GM19467 (cell line): ENCODE measurements around the gene TMEM40.
"Not testable (repeated sequence)": the region's sequence is repeated elsewhere in the genome, so short reads cannot be mapped to it uniquely, and the experiment has no call there.

Source experiments
- ATAC-seq: cut with Tn5 transposase; IDR thresholded peaks from one replicate; pipeline ENCODE4 v1.9.1; 2021; ENCODE audit warnings: mild to moderate bottlenecking, moderate library complexity; ENCODE audit not compliant: unreplicated experiment

Gene TMEM40

GRCh38 chr3:12752809-12753208 lies 6.2 kb downstream of the TMEM40 start:
- ATAC-seq, result no peak

- no peak for ATAC-seq
These were observed 7.0 kb downstream of the TMEM40 start for GRCh38 chr3:12752102-12752501.

GRCh38 chr3:12751571-12751970 lies 7.5 kb downstream of the TMEM40 start:
- ATAC-seq, result no peak

- ATAC-seq, result no peak
These were observed 8.4 kb downstream of the TMEM40 start for GRCh38 chr3:12750658-12751071.

GRCh38 chr3:12750223-12750622 lies 8.8 kb downstream of the TMEM40 start:
- no peak for ATAC-seq

- ATAC-seq, result no peak
These were observed 10.6 kb downstream of the TMEM40 start for GRCh38 chr3:12748477-12748876.

GRCh38 chr3:12746419-12746818 lies 12.6 kb downstream of the TMEM40 start:
- no peak for ATAC-seq

GRCh38 chr3:12744326-12744725 lies 14.7 kb downstream of the TMEM40 start:
- ATAC-seq, result no peak

GRCh38 chr3:12743583-12743982 lies 15.5 kb downstream of the TMEM40 start:
- ATAC-seq, result no peak

GRCh38 chr3:12742330-12743107 lies 16.5 kb downstream of the TMEM40 start:
- no peak for ATAC-seq

- ATAC-seq, result no peak
These were observed 17.9 kb downstream of the TMEM40 start for GRCh38 chr3:12741209-12741608.

- ATAC-seq, result no peak
These were observed 21.2 kb downstream of the TMEM40 start for GRCh38 chr3:12737833-12738232.

GRCh38 chr3:12737319-12737718 lies 21.7 kb downstream of the TMEM40 start:
- ATAC-seq, result no peak

GRCh38 chr3:12734960-12735359 lies 24.1 kb downstream of the TMEM40 start:
- no peak for ATAC-seq

- no peak for ATAC-seq
These were observed 25.5 kb downstream of the TMEM40 start for GRCh38 chr3:12733566-12733965.

GRCh38 chr3:12730506-12731242 lies 28.4 kb downstream of the TMEM40 start:
- ATAC-seq, result no peak

GRCh38 chr3:12729051-12729651 lies 29.9 kb downstream of the TMEM40 start:
- no peak for ATAC-seq

- no peak for ATAC-seq
These were observed 31.1 kb downstream of the TMEM40 start for GRCh38 chr3:12727937-12728336.

- no peak for ATAC-seq
These were observed 31.6 kb downstream of the TMEM40 start for GRCh38 chr3:12727481-12727880.

GRCh38 chr3:12725436-12725835 lies 33.6 kb downstream of the TMEM40 start:
- no peak for ATAC-seq

GRCh38 chr3:12724794-12725193 lies 34.3 kb downstream of the TMEM40 start:
- no peak for ATAC-seq

GRCh38 chr3:12723362-12723761 lies 35.7 kb downstream of the TMEM40 start:
- ATAC-seq, result not testable (repeated sequence)
